Left lung (tissue), 10 donors: Measurements from ENCODE around the gene RSPH1. TPM values are rescaled to one million over a fixed set of nuclear protein-coding genes. Genes with fewer than 3 reads are reported as not detected.

Experiments used
- ATAC-seq: fragments of 200-7000 bp; cut with Tn5 transposase; one replicate; pipeline ENCODE4 v1.9.1; 2020; ENCODE audit warnings: moderate library complexity
- DNase-seq, 4 donors: peaks; one replicate each; pipeline ENCODE4 v3.0.0-alpha.2; 2013 to 2020
- H3K27ac ChIP-seq, 2 donors: fragments of 200-600 bp; sonication (generic) in 1 of 2; one replicate each; pipeline versions ENCODE4 v1.5.0 to v1.8.0; 2020 to 2021
- H3K27me3 ChIP-seq, 2 donors: fragments of 200-600 bp; sonication (generic) in 1 of 2; one replicate each; pipeline versions ENCODE4 v1.5.0 to v1.8.0; 2020 to 2021
- H3K36me3 ChIP-seq, 2 donors: fragments of 200-600 bp; sonication (generic) in 1 of 2; one replicate each; pipeline versions ENCODE4 v1.5.0 to v1.8.0; 2020 to 2021
- H3K4me1 ChIP-seq, 2 donors: fragments of 200-600 bp; one replicate each; pipeline ENCODE4 v1.8.0; 2021
- H3K4me3 ChIP-seq, 2 donors: fragments of 200-600 bp; sonication (generic) in 1 of 2; one replicate each; pipeline versions ENCODE4 v1.5.0 to v1.8.0; 2020 to 2021; ENCODE audit warnings: mild to moderate bottlenecking in 1 of 2
- H3K9me3 ChIP-seq, 2 donors: fragments of 200-600 bp; sonication (generic) in 1 of 2; one replicate each; pipeline versions ENCODE4 v1.5.0 to v1.8.0; 2020 to 2021
- intact Hi-C, 2 donors: fragments of 100-400 bp; cut with DNase I; formaldehyde crosslinking; loops; one replicate each; pipeline versions ENCODE4 v1.11.2 to v1.14.2; 2022
- polyA plus RNA-seq, 6 donors: library from polyadenylated mRNA; unstranded; fragments of 120-200 nt; gene quantifications; one replicate each; pipeline ENCODE4 v1.2.1, GENCODE V29; 2013; ENCODE audit not compliant: insufficient read length in 6 of 6
- total RNA-seq, 2 donors: library from RNA; stranded (reverse); fragmentation: NEBNext Ultra II Directional; extraction: Animal tissue kit (Norgen Biotek cat#: 25700); gene quantifications; one replicate each; pipeline ENCODE4 v1.2.1, GENCODE V29; 2021
- TF ChIP-seq, protein P1 (sequence below), 2 donors: fragments of 200-600 bp; sonication (generic) in 1 of 2; IDR thresholded peaks; one replicate each; pipeline versions ENCODE4 v1.5.0 to v1.8.0; 2021; ENCODE audit warnings: antibody characterized with exemption in 2 of 2
- donor health status: DM: no; HTN: yes; CAD: no.
- donor health status: DM: no; HTN: no; CAD: no.

RSPH1 gene
- total and polyA plus RNA-seq, 8 donors = 0.73 to 27.3 (median 13.4) TPM

DNA sequence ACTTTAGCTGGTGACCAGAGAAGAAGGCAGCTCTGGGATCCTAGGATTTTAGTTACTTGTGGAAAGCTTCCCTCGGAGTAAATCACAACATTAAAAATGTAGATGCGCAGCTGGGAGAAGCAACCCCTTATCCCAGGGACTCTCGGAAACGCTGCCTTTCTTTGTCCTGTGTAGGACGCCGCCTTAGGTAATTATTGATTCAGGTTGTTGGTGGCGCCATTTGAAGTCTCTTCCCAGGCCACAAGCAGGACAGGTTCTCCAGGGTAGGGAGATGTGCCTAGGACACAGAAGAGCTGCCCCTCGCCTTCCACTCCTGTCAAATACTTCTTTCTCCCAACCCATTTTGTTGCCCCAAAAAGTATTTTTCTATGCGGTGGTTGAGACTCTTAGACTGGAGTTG lies 27.9 kb upstream of the RSPH1 start:
- DNase-seq (peak in 1 of 4 donors; percentile 29), ATAC-seq (peak; percentile 28)
- Histone ChIP-seq H3K4me3 (no peak overlapping the region), H3K4me1 (peaks cover 14 to 54% of the 10 kb centered on the region in 2 donors), H3K27me3 (no peaks in the 10 kb centered on the region), H3K9me3 (no peaks in the 10 kb centered on the region), H3K36me3 (peaks cover 2 to 36% of the 10 kb centered on the region in 2 donors), H3K27ac (peak overlapping the region; percentile 70 to 82)
- intact Hi-C loops = no loop called here
- TF ChIP-seq, protein P1, sequence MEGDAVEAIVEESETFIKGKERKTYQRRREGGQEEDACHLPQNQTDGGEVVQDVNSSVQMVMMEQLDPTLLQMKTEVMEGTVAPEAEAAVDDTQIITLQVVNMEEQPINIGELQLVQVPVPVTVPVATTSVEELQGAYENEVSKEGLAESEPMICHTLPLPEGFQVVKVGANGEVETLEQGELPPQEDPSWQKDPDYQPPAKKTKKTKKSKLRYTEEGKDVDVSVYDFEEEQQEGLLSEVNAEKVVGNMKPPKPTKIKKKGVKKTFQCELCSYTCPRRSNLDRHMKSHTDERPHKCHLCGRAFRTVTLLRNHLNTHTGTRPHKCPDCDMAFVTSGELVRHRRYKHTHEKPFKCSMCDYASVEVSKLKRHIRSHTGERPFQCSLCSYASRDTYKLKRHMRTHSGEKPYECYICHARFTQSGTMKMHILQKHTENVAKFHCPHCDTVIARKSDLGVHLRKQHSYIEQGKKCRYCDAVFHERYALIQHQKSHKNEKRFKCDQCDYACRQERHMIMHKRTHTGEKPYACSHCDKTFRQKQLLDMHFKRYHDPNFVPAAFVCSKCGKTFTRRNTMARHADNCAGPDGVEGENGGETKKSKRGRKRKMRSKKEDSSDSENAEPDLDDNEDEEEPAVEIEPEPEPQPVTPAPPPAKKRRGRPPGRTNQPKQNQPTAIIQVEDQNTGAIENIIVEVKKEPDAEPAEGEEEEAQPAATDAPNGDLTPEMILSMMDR (IDR thresholded peaks at IDR 0.05) = no peak

DNA sequence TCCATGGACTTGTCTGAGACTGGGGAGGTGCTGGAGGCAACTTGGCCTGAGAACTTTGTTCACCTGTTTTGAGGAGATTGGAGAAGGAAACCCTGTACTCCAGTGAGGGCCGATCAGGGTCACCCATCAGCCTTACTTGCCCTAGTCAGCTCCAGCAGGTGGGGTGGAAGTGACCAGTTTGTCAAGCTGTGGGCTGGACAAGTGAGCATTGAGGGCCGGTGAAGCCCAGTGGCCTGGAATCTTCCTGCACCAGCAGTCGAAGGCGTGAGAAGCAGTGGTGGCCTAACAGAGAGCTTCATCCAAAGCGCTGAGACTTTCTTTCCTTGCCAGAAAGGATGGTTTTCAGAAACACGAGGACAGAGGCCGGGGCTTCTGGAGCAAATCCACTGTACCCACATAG lies 27.2 kb upstream of the RSPH1 start:
- Histone ChIP-seq H3K9me3 (no peaks in the 10 kb centered on the region), H3K27me3 (no peaks in the 10 kb centered on the region), H3K4me1 (peaks cover 12 to 50% of the 10 kb centered on the region in 2 donors), H3K36me3 (peaks cover 2 to 38% of the 10 kb centered on the region in 2 donors), H3K4me3 (no peak overlapping the region), H3K27ac (peak overlapping the region in 1 of 2 donors; percentile 82)
- ATAC-seq (no peak), DNase-seq (peak in 1 of 4 donors; percentile 25)
- TF ChIP-seq, protein P1 (IDR thresholded peaks at IDR 0.05) = no peak
- intact Hi-C loops = no loop called here

DNA sequence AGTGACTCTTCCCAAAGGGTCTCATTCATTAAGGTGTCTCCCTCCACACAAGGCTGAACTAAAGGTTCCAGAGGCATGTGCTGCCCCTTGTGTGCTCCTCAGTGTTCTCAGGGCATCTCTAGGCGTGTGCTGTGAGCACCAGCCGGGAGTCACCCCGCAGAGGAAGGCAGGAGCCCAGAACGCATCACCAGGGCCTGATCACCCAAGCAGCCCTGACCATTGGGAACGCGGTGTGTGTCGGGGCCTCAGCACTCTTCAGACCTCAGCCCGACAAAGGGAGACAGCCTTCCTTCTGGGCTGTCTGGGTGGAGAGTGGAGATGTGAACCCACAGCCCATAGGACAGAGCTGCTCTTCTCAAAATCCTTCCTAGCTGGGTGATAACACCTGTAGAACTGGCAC lies 26.7 kb upstream of the RSPH1 start:
- intact Hi-C loops = no loop called here
- ATAC-seq (no peak), DNase-seq (peak in 1 of 4 donors; percentile 26)
- H3K27me3 ChIP-seq = no peaks in the 10 kb centered on the region
- H3K27ac ChIP-seq = no peak overlapping the region
- no peaks in the 10 kb centered on the region for H3K9me3 ChIP-seq
- no peak overlapping the region for H3K4me3 ChIP-seq
- H3K36me3 ChIP-seq = peaks cover 2 to 38% of the 10 kb centered on the region in 2 donors
- H3K4me1 ChIP-seq = peaks cover 10 to 45% of the 10 kb centered on the region in 2 donors
- TF ChIP-seq, protein P1 (IDR thresholded peaks at IDR 0.05) = no peak

DNA sequence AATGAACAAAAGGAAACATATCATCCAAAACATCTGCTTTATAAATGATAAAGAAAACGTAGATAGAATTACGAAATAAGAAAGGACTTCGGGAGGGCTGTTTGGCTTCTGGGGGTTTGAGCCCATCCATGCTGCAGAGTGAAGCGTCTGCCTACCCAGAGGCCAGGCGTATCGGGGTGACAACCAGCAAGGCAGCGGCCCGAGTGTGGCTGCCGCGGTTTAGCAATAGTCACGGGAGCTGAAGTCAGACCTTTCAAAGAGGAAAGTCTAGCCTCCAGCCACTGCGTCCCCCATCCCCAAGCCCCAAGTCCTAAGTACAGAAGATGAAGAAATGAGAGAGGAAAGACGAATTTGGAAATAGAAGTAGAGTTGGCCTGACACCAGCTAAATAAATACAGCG lies 26.2 kb upstream of the RSPH1 start:
- H3K9me3 ChIP-seq = no peaks in the 10 kb centered on the region
- ATAC-seq (no peak), DNase-seq (peak in 1 of 4 donors; percentile 61)
- no peak overlapping the region for H3K27ac ChIP-seq
- peaks cover 6 to 40% of the 10 kb centered on the region in 2 donors for H3K4me1 ChIP-seq
- H3K4me3 ChIP-seq = no peak overlapping the region
- H3K27me3 ChIP-seq = no peaks in the 10 kb centered on the region
- intact Hi-C loops = no loop called here
- peaks cover 2 to 38% of the 10 kb centered on the region in 2 donors for H3K36me3 ChIP-seq
- TF ChIP-seq, protein P1 (IDR thresholded peaks at IDR 0.05) = no peak

DNA sequence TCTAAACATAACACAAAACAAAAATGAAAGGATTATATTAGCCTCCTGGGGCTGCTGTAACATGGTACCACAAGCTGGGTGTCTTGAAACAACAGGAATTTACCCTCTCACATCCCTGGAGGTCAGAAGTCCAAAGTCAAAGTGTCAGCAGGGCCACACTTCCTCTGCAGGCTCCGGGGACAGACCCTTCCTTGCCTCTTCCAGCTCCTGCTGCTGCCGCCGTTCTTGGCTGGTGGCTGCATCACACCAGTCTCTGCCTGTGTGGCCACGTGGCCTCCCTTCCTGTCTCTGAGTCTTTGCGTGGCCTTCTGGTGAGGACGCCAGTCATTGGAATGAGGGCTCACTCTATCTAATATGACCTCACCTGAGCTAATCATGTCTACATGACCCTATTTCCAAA lies 25.8 kb upstream of the RSPH1 start:
- ATAC-seq = no peak
- peaks cover 6 to 36% of the 10 kb centered on the region in 2 donors for H3K4me1 ChIP-seq
- no peaks in the 10 kb centered on the region for H3K9me3 ChIP-seq
- TF ChIP-seq, protein P1 (IDR thresholded peaks at IDR 0.05) = no peak
- no peak overlapping the region for H3K27ac ChIP-seq
- H3K36me3 ChIP-seq = peaks cover 2 to 38% of the 10 kb centered on the region in 2 donors
- DNase-seq = peak in 1 of 4 donors; percentile 19
- no peaks in the 10 kb centered on the region for H3K27me3 ChIP-seq
- intact Hi-C loops = no loop called here
- no peak overlapping the region for H3K4me3 ChIP-seq
